ENCODE data around the gene ADAMTS16.

Gene ADAMTS16

DNA sequence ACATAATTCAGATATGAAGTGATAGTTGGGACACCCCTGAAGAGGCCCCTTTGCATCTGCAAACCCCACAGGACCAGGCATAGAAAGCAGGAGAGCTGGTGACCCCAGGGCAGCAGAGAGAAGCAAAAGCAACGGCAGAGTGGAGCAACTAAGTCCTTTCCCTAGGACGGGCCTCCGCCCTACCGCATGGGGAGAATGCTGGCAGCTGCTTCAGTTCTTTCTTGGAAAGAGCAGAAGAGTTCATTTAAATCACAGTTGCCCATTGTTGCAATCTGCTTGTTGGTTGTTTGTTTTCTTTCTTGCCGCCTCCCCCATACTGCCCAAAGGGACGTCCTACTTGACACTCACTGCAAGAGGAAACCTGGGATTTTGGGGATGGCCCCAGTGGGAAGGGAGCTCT is 126.2 kb downstream of the ADAMTS16 start:
- no peak overlapping the region for H3K4me3 Mint-ChIP-seq
- H3K4me1 Mint-ChIP-seq (ENCODE audit: low read depth) = no peaks in the 10 kb centered on the region
- H3K9me3 Mint-ChIP-seq = no peaks in the 10 kb centered on the region
- H3K27me3 Mint-ChIP-seq = no peaks in the 10 kb centered on the region
- no peaks in the 10 kb centered on the region for H3K36me3 Mint-ChIP-seq (ENCODE audit: low read depth)
- no peak overlapping the region for H3K27ac Mint-ChIP-seq

- Mint-ChIP-seq H3K4me1 (ENCODE audit: low read depth) (no peaks in the 10 kb centered on the region), H3K36me3 (ENCODE audit: low read depth) (no peaks in the 10 kb centered on the region), H3K27ac (no peak overlapping the region), H3K9me3 (no peaks in the 10 kb centered on the region), H3K27me3 (no peaks in the 10 kb centered on the region), H3K4me3 (no peak overlapping the region)
Measured at GRCh38 chr5:5270161-5270560, 130.0 kb downstream of the ADAMTS16 start.

DNA sequence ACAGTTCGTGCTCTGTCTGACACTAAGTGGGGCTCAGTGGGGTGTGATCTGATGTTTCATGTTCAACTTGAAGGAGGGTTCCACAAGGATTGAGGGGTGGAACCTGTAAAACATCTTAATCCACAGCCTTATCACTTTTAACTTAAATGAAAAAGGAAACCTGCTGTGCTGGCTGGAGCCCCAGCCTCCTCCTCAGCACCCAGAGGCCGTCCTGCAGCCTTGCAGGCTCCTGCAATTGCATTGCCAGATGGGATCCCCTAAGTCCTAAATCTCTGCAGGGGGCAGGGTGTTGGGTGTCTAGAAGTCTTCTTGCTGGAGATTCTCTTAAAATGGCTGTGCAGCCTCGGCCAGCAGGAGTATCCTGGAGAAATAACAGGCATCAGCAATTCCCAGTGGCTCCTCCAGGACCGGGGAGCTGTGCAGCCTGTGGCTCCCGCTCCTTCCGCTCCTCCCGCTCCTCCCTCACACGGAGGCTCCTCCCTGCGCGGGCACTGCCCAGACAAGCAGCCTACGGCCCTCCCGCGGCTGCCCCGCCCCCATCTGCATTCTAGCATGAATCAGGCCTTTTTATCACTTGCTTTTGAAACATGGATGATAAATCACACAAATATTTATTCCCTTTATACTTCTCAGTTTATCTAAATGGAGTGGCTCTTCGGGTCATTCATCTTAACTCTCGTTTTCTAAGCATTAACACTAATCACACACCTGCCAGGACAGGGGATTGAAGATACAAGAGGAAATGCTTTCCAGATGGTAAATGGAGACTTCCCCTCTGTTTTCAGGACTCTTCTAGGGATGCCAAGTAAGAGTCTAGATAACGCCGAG is 131.0 kb downstream of the ADAMTS16 start:
- Mint-ChIP-seq H3K36me3 (ENCODE audit: low read depth) (no peaks in the 10 kb centered on the region), H3K4me1 (ENCODE audit: low read depth) (no peaks in the 10 kb centered on the region), H3K27me3 (no peaks in the 10 kb centered on the region), H3K4me3 (no peak overlapping the region), H3K27ac (no peak overlapping the region), H3K9me3 (peaks cover 3% of the 10 kb centered on the region)

DNA sequence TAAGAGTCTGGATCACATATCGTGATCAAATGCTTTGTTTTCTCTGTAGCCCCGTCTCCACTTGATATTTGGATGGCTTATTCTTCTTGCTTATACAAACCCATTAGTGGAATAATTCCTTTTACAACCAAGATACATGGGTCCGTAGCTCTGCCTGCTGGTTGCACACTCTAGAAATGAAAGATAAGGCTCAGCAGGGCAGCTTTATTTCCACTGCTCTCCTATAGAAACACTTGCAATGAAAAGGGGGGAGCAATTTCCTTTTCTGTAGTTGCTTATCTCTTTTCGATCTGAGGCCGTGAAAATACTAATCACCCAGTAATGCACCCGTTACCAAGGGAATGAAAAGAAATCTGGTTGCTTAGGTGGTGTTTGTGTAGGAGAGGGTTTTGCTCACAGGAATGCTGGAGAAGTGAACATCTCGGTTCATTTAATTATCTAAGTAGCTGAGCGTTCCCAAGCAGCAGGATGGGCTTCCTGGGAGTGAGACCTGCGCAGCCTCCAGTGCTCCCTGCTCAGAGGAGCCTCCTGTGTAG is 131.7 kb downstream of the ADAMTS16 start:
- Mint-ChIP-seq H3K9me3 (peaks cover 4% of the 10 kb centered on the region), H3K36me3 (ENCODE audit: low read depth) (no peaks in the 10 kb centered on the region), H3K27ac (no peak overlapping the region), H3K4me3 (no peak overlapping the region), H3K4me1 (ENCODE audit: low read depth) (no peaks in the 10 kb centered on the region), H3K27me3 (no peaks in the 10 kb centered on the region)

- H3K36me3 Mint-ChIP-seq (ENCODE audit: low read depth) = no peaks in the 10 kb centered on the region
- H3K4me3 Mint-ChIP-seq = no peak overlapping the region
- no peaks in the 10 kb centered on the region for H3K27me3 Mint-ChIP-seq
Measured at GRCh38 chr5:5273398-5273797, 133.3 kb downstream of the ADAMTS16 start.

GRCh38 chr5:5273976-5274375 is 133.8 kb downstream of the ADAMTS16 start:
- Mint-ChIP-seq H3K9me3 (peaks cover 4% of the 10 kb centered on the region), H3K4me3 (no peak overlapping the region), H3K27ac (no peak overlapping the region), H3K36me3 (ENCODE audit: low read depth) (no peaks in the 10 kb centered on the region), H3K27me3 (no peaks in the 10 kb centered on the region), H3K4me1 (ENCODE audit: low read depth) (no peaks in the 10 kb centered on the region)

More at GRCh38 chr5:5273398-5273797, 133.3 kb downstream of the ADAMTS16 start:
- H3K4me1 Mint-ChIP-seq (ENCODE audit: low read depth) = no peaks in the 10 kb centered on the region
- H3K27ac Mint-ChIP-seq = no peak overlapping the region
- peaks cover 4% of the 10 kb centered on the region for H3K9me3 Mint-ChIP-seq

DNA sequence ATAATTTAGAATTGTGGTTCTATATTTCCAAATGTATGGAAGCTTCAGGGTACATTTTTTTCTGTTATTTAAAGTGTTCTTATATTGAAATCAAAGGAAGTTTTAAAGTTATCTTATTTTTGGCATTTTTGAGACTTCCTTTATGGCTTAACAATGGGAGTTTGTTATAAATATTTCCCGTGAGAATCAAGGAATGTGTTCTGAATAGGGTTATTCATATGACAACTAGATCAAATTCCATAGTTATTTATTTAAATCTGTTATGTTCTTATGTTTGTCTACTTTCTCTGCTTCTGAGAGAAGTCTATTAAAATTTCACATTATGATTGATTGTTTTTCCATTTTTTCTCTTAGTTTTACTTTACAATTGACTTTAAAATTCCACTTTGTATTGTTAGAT is 135.1 kb downstream of the ADAMTS16 start:
- H3K4me3 Mint-ChIP-seq = no peak overlapping the region
- no peaks in the 10 kb centered on the region for H3K27me3 Mint-ChIP-seq
- no peaks in the 10 kb centered on the region for H3K4me1 Mint-ChIP-seq (ENCODE audit: low read depth)
- H3K9me3 Mint-ChIP-seq = peaks cover 4% of the 10 kb centered on the region
- H3K36me3 Mint-ChIP-seq (ENCODE audit: low read depth) = no peaks in the 10 kb centered on the region
- no peak overlapping the region for H3K27ac Mint-ChIP-seq

DNA sequence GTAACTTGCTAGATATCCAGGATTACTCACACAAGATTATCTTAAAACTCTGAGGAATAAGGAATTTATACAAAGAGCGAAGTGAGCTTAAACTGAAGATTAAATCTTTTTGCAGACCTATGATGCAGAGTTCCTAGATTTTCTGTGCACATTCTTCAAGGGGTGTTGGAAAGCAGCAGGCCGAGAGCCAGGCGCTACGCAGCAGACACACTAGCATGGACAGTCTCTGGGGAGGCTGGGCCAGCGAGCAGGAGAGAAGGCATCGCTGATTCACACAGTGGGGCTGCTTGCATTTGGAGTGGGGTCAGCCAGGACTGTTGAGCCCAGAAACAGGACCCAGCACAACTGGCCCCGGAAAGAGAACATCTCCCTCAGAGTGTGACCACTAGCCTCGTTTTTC is 136.3 kb downstream of the ADAMTS16 start:
- Mint-ChIP-seq H3K27me3 (no peaks in the 10 kb centered on the region), H3K4me3 (no peak overlapping the region), H3K4me1 (ENCODE audit: low read depth) (no peaks in the 10 kb centered on the region), H3K27ac (no peak overlapping the region), H3K9me3 (peaks cover 4% of the 10 kb centered on the region), H3K36me3 (ENCODE audit: low read depth) (no peaks in the 10 kb centered on the region)

GRCh38 chr5:5276951-5277517 is 136.9 kb downstream of the ADAMTS16 start:
- Mint-ChIP-seq H3K27ac (no peak overlapping the region), H3K9me3 (peaks cover 4% of the 10 kb centered on the region), H3K27me3 (no peaks in the 10 kb centered on the region), H3K4me3 (no peak overlapping the region), H3K4me1 (ENCODE audit: low read depth) (no peaks in the 10 kb centered on the region), H3K36me3 (ENCODE audit: low read depth) (no peaks in the 10 kb centered on the region)

DNA sequence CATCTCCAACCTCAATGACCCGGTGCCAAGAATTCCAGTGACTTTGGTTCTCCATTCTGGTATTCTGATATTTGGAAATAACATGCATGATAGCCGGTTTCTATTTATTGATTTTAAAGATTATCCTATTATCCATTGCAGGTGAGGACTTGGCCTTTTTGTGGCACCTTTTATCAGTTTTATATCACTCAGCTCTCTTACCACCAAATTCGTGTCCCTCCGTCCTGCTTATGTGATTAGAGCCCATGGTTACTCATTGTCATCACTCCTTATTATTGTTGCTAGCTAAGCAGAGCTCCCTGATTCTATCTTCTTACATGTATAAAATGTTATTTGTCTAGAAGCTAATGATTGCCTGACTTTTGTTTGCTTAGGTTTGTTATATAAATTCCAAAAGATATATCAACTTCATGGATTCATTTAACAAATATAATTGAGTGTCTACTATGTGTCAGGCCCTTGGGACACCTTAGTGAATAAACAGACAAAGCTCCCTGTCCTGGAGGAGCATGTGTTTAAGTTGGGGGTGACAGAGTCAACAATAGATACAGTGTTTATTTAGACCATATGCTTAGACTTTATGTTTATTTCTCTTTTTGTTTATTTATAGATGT is 138.2 kb downstream of the ADAMTS16 start:
- Mint-ChIP-seq H3K4me1 (ENCODE audit: low read depth) (no peaks in the 10 kb centered on the region), H3K4me3 (no peak overlapping the region), H3K36me3 (ENCODE audit: low read depth) (no peaks in the 10 kb centered on the region), H3K27ac (no peak overlapping the region), H3K9me3 (peaks cover 4% of the 10 kb centered on the region), H3K27me3 (peaks cover 3% of the 10 kb centered on the region)

GRCh38 chr5:5278815-5279381 is 138.8 kb downstream of the ADAMTS16 start:
- H3K27me3 Mint-ChIP-seq = peaks cover 3% of the 10 kb centered on the region
- peaks cover 4% of the 10 kb centered on the region for H3K9me3 Mint-ChIP-seq
- no peaks in the 10 kb centered on the region for H3K36me3 Mint-ChIP-seq (ENCODE audit: low read depth)
- H3K4me1 Mint-ChIP-seq (ENCODE audit: low read depth) = no peaks in the 10 kb centered on the region
- no peak overlapping the region for H3K4me3 Mint-ChIP-seq
- no peak overlapping the region for H3K27ac Mint-ChIP-seq

GRCh38 chr5:5285906-5286305 is 145.8 kb downstream of the ADAMTS16 start:
- Mint-ChIP-seq H3K4me3 (no peak overlapping the region), H3K27ac (no peak overlapping the region), H3K9me3 (peaks cover 31% of the 10 kb centered on the region), H3K4me1 (ENCODE audit: low read depth) (no peaks in the 10 kb centered on the region), H3K36me3 (ENCODE audit: low read depth) (no peaks in the 10 kb centered on the region), H3K27me3 (peaks cover 3% of the 10 kb centered on the region)

GRCh38 chr5:5287419-5287818 is 147.3 kb downstream of the ADAMTS16 start:
- Mint-ChIP-seq H3K9me3 (peaks cover 31% of the 10 kb centered on the region), H3K4me3 (no peak overlapping the region), H3K4me1 (ENCODE audit: low read depth) (no peaks in the 10 kb centered on the region), H3K27me3 (peaks cover 3% of the 10 kb centered on the region), H3K36me3 (ENCODE audit: low read depth) (no peaks in the 10 kb centered on the region), H3K27ac (no peak overlapping the region)

DNA sequence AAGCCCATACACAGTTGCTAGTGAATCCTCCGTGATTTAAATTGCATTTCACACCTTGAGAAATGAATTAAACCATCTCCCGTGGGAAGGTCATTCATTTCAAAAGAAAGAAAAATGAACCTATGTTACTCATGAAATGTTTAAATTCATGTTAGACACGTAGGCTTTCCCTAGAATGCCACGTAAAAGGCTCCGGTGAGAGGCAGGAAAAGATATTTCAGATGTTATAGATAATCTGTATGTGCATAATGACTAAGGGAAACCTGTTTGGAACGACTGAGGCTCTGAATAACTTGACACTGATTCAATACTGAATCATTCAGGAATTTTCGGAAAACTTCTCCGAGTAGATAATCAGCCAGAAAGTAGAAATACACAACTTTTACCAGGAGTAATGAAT is 148.1 kb downstream of the ADAMTS16 start:
- peaks cover 31% of the 10 kb centered on the region for H3K9me3 Mint-ChIP-seq
- H3K36me3 Mint-ChIP-seq (ENCODE audit: low read depth) = no peaks in the 10 kb centered on the region

GRCh38 chr5:5289537-5289936 is 149.4 kb downstream of the ADAMTS16 start:
- no peak overlapping the region for H3K4me3 Mint-ChIP-seq
- H3K4me1 Mint-ChIP-seq (ENCODE audit: low read depth) = no peaks in the 10 kb centered on the region
- H3K9me3 Mint-ChIP-seq = peaks cover 30% of the 10 kb centered on the region
- H3K27ac Mint-ChIP-seq = no peak overlapping the region
- no peaks in the 10 kb centered on the region for H3K27me3 Mint-ChIP-seq
- no peaks in the 10 kb centered on the region for H3K36me3 Mint-ChIP-seq (ENCODE audit: low read depth)

More for the DNA sequence above, 148.1 kb downstream of the ADAMTS16 start:
- no peak overlapping the region for H3K27ac Mint-ChIP-seq
- H3K4me1 Mint-ChIP-seq (ENCODE audit: low read depth) = no peaks in the 10 kb centered on the region
- peaks cover under 1% of the 10 kb centered on the region for H3K27me3 Mint-ChIP-seq
- no peak overlapping the region for H3K4me3 Mint-ChIP-seq
